HG03066 (cell line): ENCODE measurements around the gene OPTN.
"Not testable (repeated sequence)": the region's sequence is repeated elsewhere in the genome, so short reads cannot be mapped to it uniquely, and the experiment has no call there.

Experiments used
- ATAC-seq: cut with Tn5 transposase; IDR thresholded peaks from one replicate; pipeline ENCODE4 v1.9.1; 2021; ENCODE audit warnings: low read depth; ENCODE audit not compliant: unreplicated experiment

The OPTN gene

DNA sequence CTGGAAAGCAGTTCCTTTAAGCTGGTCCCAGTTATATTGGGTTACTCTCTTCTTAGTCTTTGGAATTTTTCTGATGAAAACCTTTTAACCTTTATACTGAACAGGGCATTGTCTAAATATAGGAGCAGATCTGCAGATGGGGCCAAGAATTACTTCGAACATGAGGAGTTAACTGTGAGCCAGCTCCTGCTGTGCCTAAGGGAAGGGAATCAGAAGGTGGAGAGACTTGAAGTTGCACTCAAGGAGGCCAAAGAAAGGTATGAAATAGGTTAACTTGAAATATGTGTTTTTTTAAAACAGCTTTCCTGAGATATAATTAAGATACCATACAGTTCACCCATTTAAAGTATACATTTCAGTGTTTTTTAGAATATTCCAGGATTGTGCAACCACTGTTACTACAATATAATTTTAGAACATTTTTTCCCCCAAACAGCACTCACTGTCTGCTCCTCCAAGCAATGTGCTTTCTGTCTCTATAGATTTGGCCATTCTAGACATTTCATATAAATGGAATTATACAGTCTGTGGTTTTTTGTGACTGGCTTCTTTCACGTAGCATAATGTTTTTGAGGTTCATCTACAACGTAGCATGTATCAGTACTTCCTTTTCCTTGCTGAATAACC lies 18.9 kb downstream of the OPTN start:
- ATAC-seq = no peak

DNA sequence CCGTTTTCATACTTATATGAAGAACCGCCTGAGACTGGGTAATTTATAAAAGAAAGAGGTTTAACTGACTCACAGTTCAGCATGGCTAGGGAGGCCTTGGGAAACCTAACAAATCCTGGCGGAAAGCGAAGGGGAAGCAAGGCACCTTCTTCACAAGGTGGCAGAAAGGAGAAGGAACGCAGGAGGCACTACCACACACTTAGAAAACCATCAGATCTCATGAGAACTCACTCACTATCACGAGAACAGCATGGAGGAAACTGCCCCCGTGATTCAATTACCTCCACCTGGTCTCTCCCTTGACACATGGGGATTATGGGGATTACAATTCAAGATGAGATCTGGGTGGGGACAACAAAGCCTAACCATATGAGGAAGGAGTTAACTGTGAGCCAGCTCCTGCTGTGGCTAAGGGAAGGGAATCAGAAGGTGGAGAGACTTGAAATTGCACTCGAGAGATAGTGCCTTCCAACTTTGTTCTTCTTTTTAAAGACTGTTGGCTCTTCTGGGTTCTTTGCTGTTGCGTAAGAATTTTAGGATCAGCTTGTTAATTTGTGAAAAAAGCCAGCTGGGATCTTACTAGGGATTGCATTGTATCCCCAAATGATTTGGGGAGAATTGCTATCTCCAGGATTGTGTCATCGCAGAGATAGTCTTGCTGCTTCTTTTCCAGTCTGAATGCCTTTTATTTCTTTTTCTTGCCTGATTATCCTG lies 21.0 kb downstream of the OPTN start:
- no peak for ATAC-seq

DNA sequence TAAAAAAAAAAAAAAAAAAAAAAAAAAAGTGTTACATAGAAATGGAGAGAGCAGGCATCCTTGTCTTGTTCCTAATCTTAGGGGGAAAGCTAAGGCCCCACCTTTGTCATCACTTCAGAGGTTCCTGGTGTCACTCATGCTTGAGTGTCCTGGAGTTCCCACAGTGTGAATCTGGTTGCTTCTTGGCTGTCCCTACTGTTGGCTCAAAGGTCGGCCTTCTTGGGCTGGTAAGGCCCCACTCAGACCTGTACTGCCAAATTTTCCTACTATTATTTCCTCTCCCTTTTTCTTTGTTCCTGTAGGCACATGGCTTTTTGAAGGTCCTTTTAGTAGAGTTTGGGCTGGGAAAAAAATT lies 21.5 kb downstream of the OPTN start:
- no peak for ATAC-seq

DNA sequence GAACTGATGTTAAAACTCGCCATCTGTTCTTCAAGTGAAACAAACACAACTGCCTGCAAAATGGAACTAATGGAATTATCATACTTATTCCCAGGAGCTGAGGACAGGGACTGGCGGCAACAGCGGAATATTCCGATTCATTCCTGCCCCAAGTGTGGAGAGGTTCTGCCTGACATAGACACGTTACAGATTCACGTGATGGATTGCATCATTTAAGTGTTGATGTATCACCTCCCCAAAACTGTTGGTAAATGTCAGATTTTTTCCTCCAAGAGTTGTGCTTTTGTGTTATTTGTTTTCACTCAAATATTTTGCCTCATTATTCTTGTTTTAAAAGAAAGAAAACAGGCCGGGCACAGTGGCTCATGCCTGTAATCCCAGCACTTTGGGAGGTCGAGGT lies 36.7 kb downstream of the OPTN start:
- no peak for ATAC-seq

DNA sequence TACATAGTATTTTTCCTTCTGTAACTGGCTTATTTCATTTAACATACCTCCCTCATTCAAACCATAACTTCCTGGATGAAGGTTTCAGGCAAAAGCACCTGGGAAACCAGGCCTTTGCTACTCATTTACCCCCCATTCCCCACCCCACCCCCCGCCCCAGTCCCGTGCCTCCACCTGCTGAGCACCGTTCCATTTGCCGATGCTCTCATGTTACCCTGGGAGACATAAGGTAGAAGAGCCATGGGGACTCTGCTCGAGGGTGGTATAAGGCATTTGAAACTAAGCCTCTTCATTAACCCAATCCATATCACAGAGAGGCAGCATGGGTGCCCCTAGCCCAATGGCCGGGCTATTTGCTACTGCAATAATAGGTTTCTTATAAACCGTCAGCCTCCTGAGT lies 39.2 kb downstream of the OPTN start:
- no peak for ATAC-seq

DNA sequence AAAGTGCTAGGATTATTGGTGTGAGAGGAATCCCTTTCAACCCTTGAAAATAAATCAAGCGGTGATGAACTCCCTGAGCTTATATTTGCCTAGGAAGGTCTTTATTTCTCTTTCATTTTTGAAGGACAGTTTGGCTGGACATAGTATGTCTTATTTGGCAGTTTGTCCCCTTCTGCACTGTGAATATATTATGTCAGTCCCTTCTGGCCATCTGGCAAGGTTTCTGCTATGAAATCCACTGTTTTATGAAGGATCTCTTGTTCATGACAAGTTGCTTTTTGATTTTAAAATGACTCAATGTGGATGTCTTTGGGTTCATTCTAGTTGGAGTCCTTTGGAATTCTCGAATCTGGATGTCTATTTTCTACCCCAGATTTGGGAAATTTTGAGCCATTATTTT lies 39.7 kb downstream of the OPTN start:
- ATAC-seq = no peak

DNA sequence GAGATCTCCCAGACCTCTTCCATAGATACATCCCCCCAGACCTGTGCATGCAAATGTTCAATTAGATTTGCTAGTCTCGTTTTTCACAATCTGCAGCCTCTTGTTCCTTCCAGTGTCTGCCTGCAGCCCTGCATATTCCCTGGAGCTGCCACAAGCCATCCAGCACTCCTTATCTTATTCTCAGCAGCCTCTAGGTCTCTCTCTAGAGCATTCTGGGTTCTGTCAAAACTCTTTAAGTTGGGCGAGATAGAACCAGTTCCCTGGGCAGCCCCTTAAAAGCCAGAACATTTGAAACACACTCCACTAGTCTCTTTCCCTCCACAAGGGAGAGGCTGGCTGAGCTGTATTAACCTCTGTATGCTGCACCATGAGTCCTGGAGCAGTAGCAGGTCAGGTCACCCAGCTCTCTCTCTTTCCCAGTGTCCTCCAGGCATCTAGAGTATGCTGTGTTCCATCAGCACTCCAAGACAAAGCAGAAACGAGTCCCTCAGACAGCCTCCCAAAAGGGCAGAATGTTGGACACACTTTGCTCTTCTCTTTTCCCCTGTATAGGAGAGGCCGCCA lies 40.7 kb downstream of the OPTN start:
- no peak for ATAC-seq

DNA sequence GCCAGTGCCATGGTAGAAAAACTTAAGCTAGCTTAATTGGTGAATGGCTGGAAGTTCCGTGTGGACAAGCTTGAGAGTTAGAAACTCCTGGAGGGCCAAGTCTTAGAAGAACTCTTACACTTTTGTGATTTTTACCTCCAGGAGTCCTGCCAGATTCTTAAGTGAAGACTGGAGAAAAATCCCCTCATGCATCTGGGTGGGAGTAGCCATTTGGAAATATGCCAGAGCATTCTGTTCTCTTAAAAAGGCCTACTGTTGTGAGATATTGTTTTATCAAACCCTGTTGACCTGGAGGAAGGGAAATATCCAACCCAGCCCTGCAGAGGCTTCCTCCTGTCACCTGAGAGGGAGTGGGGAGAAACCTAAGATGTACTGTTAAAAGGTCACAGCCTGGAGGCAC lies 43.8 kb downstream of the OPTN start:
- ATAC-seq = no peak

DNA sequence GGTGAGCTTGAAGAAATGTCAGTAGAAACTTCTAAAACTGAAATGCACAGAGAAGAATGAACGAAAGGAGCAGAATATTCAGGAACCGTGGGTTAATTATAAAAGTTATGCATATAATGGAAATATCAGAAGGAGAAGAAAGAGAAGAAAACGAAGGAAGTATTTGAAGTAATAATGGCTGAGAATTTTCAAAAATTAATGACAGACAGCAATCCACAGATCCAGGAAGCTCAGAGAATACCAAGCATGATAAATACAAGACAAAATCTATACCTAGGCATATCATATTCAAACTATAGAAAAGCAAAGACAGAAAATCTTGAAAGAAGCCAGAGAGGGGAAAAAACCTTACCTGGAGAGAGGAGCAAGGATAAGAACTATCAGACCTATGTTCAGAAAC lies 44.9 kb downstream of the OPTN start:
- no peak for ATAC-seq

DNA sequence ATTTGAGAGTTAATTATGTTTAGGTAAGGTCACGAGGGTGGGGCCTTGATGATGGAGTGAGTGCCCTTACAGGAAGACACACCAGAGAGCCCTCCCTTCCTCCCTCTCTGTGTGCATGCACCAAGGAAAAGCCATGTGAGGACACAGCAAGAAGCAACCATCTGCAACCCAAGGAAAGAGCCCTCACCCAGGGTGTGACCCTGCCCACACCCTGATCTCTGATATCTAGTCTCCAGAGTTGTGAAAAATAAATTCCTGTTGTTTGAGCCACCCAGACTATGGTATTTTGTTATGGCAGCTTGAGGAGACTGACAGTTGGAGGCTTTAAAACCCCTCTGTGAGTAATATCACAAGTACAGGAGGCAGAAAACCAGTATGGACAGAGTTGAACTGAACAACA lies 46.4 kb downstream of the OPTN start:
- no peak for ATAC-seq

DNA sequence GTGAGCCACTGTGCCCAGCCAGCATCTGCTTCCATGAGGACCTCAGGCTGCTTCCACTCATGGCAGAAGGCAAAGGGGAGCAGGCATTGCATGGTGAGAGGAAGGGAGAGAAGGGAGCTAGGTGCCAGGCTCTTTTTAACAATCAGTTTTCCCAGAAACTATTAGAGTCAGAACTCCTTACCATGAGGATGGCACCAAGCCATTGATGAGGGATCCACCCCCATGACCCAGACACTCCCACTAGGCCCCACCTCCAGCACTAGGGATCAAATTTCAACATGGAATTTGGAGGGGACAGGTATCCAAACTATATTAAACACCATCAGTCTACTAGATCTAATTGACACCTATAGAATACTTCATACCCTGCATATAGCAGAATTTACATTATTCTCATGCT lies 47.2 kb downstream of the OPTN start:
- ATAC-seq = no peak

DNA sequence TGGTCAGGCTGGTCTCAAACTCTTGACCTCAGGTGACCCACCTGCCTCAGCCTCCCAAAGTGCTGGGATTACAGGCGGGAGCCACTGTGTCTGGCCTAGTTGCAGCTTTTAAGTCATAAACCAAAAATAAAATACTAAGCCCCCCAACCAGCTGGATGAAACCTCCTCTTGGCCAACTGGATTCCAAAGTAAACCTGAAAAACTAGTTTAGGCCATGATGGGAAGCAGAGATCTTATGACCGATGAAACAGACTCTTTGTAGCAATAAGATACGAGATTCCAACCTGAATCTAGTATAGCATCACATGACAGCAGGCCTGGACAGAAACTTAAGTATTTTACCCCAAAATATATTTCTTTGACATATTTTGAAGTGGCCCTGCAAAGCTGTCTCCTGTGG lies 52.3 kb downstream of the OPTN start:
- no peak for ATAC-seq

DNA sequence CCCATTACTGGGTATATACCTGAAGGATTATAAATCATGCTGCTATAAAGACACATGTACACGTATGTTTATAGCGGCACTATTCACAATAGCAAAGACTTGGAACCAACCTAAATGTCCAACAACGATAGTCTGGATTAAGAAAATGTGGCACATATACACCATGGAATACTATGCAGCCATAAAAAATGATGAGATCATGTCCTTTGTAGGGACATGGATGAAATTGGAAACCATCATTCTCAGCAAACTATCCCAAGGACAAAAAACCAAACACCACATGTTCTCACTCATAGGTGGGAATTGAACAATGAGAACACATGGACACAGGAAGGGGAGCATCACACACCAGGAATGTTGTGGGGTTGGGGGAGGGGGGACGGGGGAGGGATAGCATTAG lies 55.9 kb downstream of the OPTN start:
- not testable (repeated sequence) for ATAC-seq

DNA sequence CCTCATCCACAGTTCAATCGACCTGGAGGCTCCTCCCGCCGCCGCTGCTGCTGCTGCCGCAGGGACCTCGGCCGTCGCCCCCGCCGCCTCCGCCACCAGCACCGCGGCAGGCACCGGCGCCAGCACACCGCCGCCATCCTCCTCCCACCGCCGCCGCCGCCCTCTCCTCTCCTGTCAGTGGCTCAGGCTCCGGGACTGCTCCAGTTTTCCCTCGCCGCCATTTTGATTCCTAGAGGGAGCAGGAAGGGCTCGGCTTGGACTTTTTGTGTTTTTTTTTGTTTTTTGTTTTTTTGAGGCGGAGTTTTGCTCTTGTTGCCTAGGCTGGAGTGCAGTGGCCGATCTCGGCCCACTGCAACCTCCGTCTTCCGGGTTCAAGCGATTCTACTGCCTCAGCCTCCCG lies 58.4 kb downstream of the OPTN start:
- no peak for ATAC-seq

DNA sequence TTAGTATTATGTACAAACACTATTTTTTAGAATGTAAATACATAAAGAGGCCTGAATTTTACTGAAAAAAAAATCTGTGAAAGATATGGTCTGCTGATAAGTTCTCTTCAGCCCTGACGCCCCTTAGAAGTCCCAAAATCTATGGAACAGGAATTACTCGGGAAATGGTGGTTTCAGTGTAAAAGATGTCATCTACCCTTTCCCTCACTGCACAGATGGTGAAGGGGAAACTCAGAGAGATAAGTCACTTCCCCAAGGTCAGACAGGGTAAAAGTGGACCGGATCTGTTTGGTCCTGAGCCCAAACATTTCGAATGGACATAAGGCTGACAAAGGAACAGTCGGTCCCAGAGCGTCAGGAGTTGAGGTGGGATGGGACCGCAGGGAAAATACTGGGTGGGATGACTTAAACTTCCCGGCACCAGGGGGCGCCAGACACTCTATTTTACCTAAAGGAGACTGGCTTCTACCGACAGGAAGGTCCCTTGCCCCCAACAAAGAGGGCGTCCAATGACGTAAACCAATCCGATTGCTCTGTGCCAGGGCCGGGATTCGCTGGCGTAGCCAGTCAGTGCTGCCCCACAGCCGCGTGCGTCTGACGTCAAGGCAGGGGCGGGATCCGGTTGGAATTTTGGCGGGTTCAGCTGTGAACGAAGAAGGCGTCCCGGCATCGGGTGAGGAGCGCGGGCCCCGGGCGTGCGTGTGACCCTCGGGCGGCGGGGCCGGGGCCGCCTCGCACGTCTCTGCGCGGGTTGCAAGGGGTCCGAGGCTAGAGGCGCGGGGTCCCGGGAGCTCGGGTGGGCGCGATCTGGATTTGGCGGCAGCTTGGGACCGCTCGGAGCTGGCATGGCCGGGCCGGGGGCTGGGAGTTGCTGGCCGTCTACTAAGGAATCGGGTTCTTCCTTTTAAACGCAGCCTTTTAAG lies 61.2 kb downstream of the OPTN start, which contains the start of gene MCM10:
Gene MCM10 (plus strand): TSS at position 625 of the 923 bp plus-strand sequence. CDS start 2,645 bp downstream, outside the sequence.
- ATAC-seq = peak; percentile 100

DNA sequence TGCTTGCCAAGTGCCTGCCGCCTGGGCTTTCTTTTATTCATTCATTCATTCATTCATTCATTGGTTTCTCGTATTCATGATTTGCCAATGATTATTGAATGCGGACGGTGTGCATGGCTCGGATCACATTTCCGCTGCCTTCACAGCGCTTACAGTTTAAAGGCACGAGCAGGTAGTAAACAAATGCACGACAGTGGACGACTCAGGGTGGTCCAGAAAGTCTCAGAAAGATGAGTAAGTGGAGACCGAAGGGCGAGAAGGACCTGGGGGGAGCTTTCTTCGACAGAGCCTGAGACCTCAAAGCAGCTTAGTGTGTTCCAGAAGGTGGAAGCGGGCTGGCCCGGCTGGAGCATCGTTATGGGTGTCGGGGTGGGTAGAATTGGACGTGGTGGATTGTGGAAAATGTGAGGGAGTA lies 61.9 kb downstream of the OPTN start:
- no peak for ATAC-seq

DNA sequence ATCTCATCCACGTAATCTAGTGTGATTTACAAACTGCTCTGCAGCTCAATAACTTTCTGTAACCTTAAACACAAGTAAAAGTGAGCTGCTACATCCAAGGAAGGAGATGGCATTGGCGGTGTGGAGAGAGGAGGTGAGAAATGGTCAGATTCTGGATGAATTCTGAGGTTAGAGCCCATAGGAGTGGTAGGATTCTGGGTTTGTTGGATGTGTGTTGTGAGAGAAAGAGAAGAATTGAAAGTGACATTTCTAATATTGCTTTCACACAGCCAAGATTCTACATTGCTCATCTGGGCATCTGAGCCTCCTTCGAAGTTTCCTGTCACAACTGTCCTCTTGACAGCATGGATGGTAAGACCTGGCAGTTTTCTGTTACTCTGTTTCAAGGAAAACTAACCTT lies 63.9 kb downstream of the OPTN start:
- ATAC-seq = no peak

DNA sequence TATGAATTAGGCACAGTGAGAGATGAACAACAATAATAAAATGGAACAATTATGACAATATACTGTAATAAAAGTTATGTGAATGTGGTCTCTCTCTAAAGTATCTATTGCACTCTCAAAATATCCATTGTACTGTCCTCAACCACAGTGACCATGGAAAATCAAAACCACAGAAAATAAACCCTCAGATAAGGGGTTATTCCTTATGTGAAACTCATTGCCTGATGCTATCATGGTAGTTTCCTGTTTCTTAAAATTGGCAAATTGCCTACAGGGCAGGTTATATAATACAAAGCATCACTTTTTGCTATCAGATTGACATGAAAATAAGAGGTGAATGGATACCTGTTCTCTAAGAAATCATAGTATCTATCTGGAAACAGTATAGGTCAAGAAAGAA lies 65.2 kb downstream of the OPTN start:
- no peak for ATAC-seq

DNA sequence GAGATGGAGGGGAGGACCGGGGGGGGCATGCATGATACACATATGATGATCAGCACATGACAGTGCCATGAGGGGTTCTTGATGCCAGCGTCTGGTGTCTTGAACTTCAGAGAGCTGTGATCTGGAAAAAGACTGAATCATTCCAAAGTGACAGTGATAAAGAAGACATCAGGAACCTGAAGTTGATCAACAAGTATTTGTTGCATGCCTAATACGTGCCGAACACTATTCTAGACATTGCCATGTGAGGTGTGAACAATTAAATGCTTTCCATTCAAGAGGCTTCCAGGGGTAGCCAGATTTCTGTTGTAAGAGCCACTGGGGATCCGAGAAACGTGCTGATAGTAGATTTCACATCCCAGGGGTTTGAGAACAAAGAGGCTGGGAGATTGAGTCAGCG lies 67.6 kb downstream of the OPTN start:
- ATAC-seq = no peak

DNA sequence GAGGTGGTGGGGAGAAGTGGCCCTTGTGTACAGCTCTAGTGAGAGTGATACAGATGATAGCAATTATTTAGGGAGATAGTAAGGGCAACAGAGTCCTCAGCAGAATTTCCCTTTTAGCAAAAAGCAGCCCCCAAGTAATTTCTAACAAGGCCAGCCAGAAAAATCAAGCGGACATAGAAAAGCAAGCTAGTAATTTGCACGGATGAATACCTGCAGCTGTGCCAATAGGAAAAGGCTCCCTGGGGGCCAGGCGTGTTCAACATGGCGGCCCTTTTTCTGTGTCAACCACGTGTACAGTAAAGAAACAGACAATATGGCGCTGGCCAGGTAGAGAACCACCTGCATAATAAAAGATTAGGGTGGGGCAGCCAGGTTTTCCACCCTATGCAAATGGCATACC lies 68.8 kb downstream of the OPTN start:
- no peak for ATAC-seq

DNA sequence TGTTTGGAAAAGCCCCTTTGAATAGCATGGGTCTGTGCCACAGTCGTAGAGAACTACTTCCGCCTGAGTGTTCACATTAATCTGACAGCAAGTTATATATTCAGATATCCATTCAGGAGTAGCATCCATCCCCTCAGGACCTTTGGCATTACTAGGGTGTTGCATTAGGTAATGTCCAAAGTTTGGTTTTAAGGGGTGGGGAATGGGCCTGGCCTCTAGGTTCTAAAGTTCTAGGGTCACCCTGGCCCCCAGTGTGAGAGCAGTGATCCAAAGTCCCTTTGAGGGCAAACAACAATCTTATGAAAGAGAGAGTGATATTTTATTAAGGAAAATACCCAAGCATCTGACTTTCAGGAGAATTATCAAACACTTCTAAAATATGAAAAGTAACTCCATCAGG lies 73.7 kb downstream of the OPTN start:
- ATAC-seq = no peak
